OCI-LY7 (cell line): ENCODE results near the gene BANF1. TPM values are rescaled to one million over a fixed set of nuclear protein-coding genes. Genes with fewer than 3 reads are reported as not detected.
A peak's percentile ranks its signal among the peaks of the same experiment; 100 is the strongest.

Source experiments
- BruUV-seq: library from RNA; stranded (reverse); fragments of 400-500 nt; replicated peaks from 2 replicates; lab custom pipeline; 2021; lab: Mats Ljungman, UMichigan
- CTCF ChIA-PET: fragments of 300-600 bp; sonication (Branson Sonifier 250); formaldehyde crosslinking; loops from one replicate; lab custom pipeline; 2022; ENCODE audit warnings: antibody characterized with exemption; ENCODE audit not compliant: unreplicated experiment; lab: Charles Lee
- POLR2A ChIA-PET: fragments of 300-600 bp; sonication (Branson Sonifier 250); formaldehyde crosslinking; loops from one replicate; lab custom pipeline; 2022; ENCODE audit warnings: antibody characterized with exemption; lab: Charles Lee
- DNase-seq: peaks from one replicate; pipeline ENCODE4 v3.0.0-alpha.2; 2015; ENCODE audit warnings: low spot score
- H2AFZ ChIP-seq: fragments of 200-600 bp; sonication (generic), shearing (Covaris generic); 2 replicates; pipeline ENCODE4 v1.6.1; 2014; ENCODE audit warnings: mild to moderate bottlenecking, antibody characterized with exemption, low read length, moderate library complexity
- H3K27ac ChIP-seq: fragments of 200-600 bp; sonication (generic); 2 replicates; pipeline ENCODE4 v1.5.1; 2014; ENCODE audit warnings: mixed run types, low read depth, mild to moderate bottlenecking, moderate library complexity, low read length, inconsistent platforms; ENCODE audit not compliant: poor library complexity, severe bottlenecking
- H3K36me3 ChIP-seq: fragments of 200-600 bp; sonication (generic); 2 replicates; pipeline ENCODE4 v1.6.1; 2014; ENCODE audit warnings: mild to moderate bottlenecking, antibody characterized with exemption, low read length, moderate library complexity, mixed read lengths; ENCODE audit not compliant: insufficient read depth
- H3K4me1 ChIP-seq: fragments of 200-600 bp; sonication (generic); 2 replicates; pipeline ENCODE4 v1.5.1; 2014; ENCODE audit warnings: mild to moderate bottlenecking, low read length; ENCODE audit not compliant: insufficient read depth, poor library complexity, severe bottlenecking
- H3K4me2 ChIP-seq: fragments of 200-600 bp; sonication (generic); 2 replicates; pipeline ENCODE4 v1.6.1; 2014; ENCODE audit warnings: mild to moderate bottlenecking, low read length
- H3K4me3 ChIP-seq: fragments of 200-600 bp; sonication (generic); 2 replicates; pipeline ENCODE4 v1.5.1; 2014; ENCODE audit warnings: mild to moderate bottlenecking, low read depth, low read length; ENCODE audit not compliant: poor library complexity, severe bottlenecking
- H3K79me2 ChIP-seq: fragments of 200-600 bp; sonication (generic); 2 replicates; pipeline ENCODE4 v1.6.1; 2016; ENCODE audit warnings: low read depth, mild to moderate bottlenecking, low read length, moderate library complexity, mixed read lengths; ENCODE audit not compliant: insufficient read depth
- H3K9me2 ChIP-seq: fragments of 200-600 bp; sonication (generic); 2 replicates; pipeline ENCODE4 v1.6.1; 2016; ENCODE audit warnings: mild to moderate bottlenecking, low read length, mixed read lengths; ENCODE audit not compliant: insufficient read depth
- H3K9me3 ChIP-seq: fragments of 200-600 bp; sonication (generic); 2 replicates; pipeline ENCODE4 v1.6.1; 2014; ENCODE audit warnings: mild to moderate bottlenecking, mixed run types, low read length, mixed read lengths
- H4K20me1 ChIP-seq: fragments of 200-600 bp; sonication (generic); 2 replicates; pipeline ENCODE4 v1.6.1; 2014; ENCODE audit warnings: mild to moderate bottlenecking, antibody characterized with exemption, low read length, moderate library complexity, mixed read lengths; ENCODE audit not compliant: insufficient read depth
- CTCF ChIP-seq: fragments of 200-600 bp; sonication (generic); conservative IDR thresholded peaks from 2 replicates; pipeline ENCODE4 v1.5.1; 2014; ENCODE audit warnings: mild to moderate bottlenecking, antibody characterized with exemption, low read length, moderate library complexity, mixed read lengths
- EZH2phosphoT487 ChIP-seq: fragments of 200-600 bp; sonication (generic); IDR thresholded peaks from 2 replicates; pipeline ENCODE4 v1.6.1; 2018; ENCODE audit warnings: low read depth, borderline replicate concordance, mild to moderate bottlenecking, mixed run types, antibody characterized with exemption, low read length, moderate library complexity, mixed read lengths
- intact Hi-C: fragments of 100-400 bp; cut with micrococcal nuclease; formaldehyde crosslinking; loops from one replicate; pipeline ENCODE4 v1.10.0; 2022; ENCODE audit not compliant: unreplicated experiment
- total RNA-seq, 2 experiments: library from RNA; depleted of rRNA in 1 of 2; stranded (reverse); fragments of >200 nt in 1 of 2; shearing (Covaris generic) in 1 of 2; gene quantifications; 2 replicates each; pipeline ENCODE4 v1.2.3, GENCODE V29; 2014 to 2022

BANF1 gene
- total RNA-seq, 2 experiments from 2014 or later = 82.2 to 317 TPM

DNA sequence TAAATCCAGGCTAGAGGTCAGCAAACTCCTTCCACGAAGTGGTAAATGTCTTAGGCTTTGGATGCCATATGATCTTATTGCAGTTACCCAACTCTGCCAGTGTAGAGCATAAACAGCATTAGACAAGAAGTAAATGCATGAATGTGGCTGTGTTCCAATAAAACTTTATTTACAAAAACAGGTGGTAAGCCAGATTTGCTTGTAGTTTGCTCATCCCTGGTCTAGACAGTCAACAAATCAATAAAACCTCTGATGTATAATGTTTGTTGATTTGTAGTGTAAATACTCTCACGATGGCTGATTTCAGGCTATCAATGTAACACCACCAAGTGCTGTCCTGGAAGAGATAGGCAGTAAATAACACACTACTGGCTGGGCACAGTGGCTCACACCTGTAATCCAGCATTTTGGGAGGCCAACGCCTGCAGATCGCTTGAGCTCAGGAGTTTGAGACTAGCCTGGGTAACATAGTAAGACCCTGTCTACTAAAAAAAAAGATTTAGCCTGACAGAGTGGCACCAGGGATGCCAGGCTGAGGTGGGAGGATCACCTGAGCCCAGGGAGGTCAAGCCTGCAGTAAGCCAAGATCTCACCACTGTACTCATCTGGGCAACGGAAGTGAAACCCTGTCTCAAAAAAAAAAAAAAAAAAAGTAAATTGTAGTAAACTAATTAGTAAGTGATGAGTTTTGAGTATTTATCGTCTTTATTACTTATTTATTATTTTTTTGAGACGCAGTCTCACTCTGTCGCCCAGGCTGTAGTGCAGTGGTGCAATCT lies 30.8 kb downstream of the BANF1 start:
- H2AFZ ChIP-seq = no peak overlapping the region
- no peaks in the 10 kb centered on the region for H3K36me3 ChIP-seq
- no peak overlapping the region for H3K27ac ChIP-seq
- no peaks in the 10 kb centered on the region for H3K79me2 ChIP-seq
- H3K4me3 ChIP-seq = no peak overlapping the region
- no peaks in the 10 kb centered on the region for H3K9me3 ChIP-seq
- ChIA-PET POLR2A (no interaction called here), CTCF (no interaction called here)
- no peaks in the 10 kb centered on the region for H3K9me2 ChIP-seq
- peak; percentile 19 for DNase-seq
- TF ChIP-seq CTCF (no peak), EZH2phosphoT487 (no peak)
- no peak overlapping the region for H3K4me2 ChIP-seq
- BruUV-seq = no TSS peak
- H3K4me1 ChIP-seq = peaks cover 7% of the 10 kb centered on the region
- no peaks in the 10 kb centered on the region for H4K20me1 ChIP-seq
- intact Hi-C loops = no loop called here

DNA sequence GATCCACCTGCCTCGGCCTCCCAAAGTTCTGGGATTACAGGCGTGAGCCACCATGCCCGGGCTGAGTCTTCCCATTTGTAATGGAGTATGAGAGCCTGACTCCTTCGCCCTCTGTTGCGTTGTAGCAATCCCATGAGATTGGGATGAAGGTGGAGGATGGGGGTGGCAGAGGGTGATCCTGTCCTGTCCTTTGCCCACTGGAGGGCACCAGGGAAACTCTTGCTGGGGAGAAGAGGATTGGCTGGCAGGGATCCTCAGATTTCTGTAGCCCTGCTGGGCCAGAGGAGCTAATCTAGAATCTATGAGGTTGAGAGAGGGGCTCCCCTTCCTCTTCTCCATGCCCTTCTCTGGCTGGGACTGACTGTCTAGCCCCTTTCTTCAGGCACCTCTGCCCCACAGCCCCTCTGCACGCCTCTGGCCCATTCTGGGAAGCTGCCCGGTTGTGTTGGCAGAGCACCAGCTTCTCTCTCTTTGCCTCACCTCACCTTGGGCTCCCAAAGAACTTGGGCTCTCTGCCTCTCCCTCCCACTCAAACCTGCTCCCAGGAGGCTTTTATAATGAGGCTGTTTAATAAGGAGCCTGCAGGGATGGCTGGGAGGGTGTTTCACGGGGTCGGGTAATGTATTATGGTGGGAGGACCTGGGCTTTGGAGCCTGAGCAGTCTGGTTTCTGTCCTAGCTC lies 33.5 kb downstream of the BANF1 start:
- CTCF ChIA-PET = interaction anchor here (0.5 to 1.6 kb wide), 3 partner anchors 9 to 253 kb away, joined by 3 to 7 read pairs (median 5); partner anchors contain the start of genes CATSPER1 and YIF1A

More for the DNA sequence above, 33.5 kb downstream of the BANF1 start:
- intact Hi-C loops = no loop called here
- BruUV-seq = no TSS peak
- H3K36me3 ChIP-seq = no peaks in the 10 kb centered on the region
- H3K9me2 ChIP-seq = no peaks in the 10 kb centered on the region
- no peak for TF ChIP-seq EZH2phosphoT487
- no peak for TF ChIP-seq CTCF
- no peaks in the 10 kb centered on the region for H3K9me3 ChIP-seq
- no peak overlapping the region for H3K27ac ChIP-seq
- no peaks in the 10 kb centered on the region for H3K79me2 ChIP-seq
- H4K20me1 ChIP-seq = no peaks in the 10 kb centered on the region
- H2AFZ ChIP-seq = no peak overlapping the region
- no peak overlapping the region for H3K4me3 ChIP-seq
- H3K4me2 ChIP-seq = no peak overlapping the region
- DNase-seq = no peak
- H3K4me1 ChIP-seq = peaks cover 7% of the 10 kb centered on the region
- POLR2A ChIA-PET = interaction anchor here (1.5 kb wide), 1 partner anchor 9 kb away, joined by 5 read pairs; no protein-coding TSS in a partner anchor
